CD4-positive, alpha-beta T cell treated with Interleukin-6 at 100 ng/mL for 8 hours (primary cell): ENCODE results near the gene PLCZ1.
"Not testable (repeated sequence)": the region's sequence is repeated elsewhere in the genome, so short reads cannot be mapped to it uniquely, and the experiment has no call there.

ENCODE experiments used
- DNase-seq: peaks from one replicate; pipeline ENCODE4 v3.0.0-alpha.2; 2020; ENCODE audit warnings: mixed read lengths, low spot score

PLCZ1 gene, protein sequence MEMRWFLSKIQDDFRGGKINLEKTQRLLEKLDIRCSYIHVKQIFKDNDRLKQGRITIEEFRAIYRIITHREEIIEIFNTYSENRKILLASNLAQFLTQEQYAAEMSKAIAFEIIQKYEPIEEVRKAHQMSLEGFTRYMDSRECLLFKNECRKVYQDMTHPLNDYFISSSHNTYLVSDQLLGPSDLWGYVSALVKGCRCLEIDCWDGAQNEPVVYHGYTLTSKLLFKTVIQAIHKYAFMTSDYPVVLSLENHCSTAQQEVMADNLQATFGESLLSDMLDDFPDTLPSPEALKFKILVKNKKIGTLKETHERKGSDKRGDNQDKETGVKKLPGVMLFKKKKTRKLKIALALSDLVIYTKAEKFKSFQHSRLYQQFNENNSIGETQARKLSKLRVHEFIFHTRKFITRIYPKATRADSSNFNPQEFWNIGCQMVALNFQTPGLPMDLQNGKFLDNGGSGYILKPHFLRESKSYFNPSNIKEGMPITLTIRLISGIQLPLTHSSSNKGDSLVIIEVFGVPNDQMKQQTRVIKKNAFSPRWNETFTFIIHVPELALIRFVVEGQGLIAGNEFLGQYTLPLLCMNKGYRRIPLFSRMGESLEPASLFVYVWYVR

DNA sequence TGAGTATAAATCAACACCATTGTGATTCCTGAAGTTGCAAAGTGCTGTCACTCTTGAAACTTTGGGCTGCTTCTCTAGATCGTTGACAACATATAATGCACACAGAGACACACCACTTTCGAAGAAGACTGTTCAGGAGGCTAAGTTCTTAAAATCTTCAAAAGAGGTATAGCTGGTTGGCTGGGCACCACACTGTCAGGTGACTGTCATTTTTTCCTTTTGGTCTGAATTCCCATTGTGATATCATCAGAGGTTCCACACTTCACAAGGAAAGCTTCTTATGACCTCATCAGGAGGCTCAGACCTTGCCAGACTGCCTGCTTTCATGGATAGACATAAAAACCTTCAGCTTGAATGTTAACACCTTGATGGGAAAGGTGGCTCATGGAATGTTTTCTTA, at the start of gene PLCZ1, which contains the start of gene CAPZA3:
Gene PLCZ1 (minus strand): TSS at position 194 of the 400 bp plus-strand sequence. CDS start 641 bp downstream, outside the sequence.
Gene CAPZA3 (plus strand): TSS at position 301 of the 400 bp plus-strand sequence. CDS start 150 bp downstream, outside the sequence.
- no peak for DNase-seq

GRCh38 chr12:18785465-18785864, 47.7 kb upstream of the PLCZ1 start:
- DNase-seq, result not testable (repeated sequence)

GRCh38 chr12:18782827-18783226, 45.0 kb upstream of the PLCZ1 start:
- no peak for DNase-seq

- DNase-seq, result not testable (repeated sequence)
These were observed 28.7 kb upstream of the PLCZ1 start for GRCh38 chr12:18766479-18766878.

GRCh38 chr12:18755341-18755740, 17.5 kb upstream of the PLCZ1 start:
- no peak for DNase-seq

- DNase-seq, result no peak
These were observed 16.4 kb upstream of the PLCZ1 start for GRCh38 chr12:18754124-18754707.

DNA sequence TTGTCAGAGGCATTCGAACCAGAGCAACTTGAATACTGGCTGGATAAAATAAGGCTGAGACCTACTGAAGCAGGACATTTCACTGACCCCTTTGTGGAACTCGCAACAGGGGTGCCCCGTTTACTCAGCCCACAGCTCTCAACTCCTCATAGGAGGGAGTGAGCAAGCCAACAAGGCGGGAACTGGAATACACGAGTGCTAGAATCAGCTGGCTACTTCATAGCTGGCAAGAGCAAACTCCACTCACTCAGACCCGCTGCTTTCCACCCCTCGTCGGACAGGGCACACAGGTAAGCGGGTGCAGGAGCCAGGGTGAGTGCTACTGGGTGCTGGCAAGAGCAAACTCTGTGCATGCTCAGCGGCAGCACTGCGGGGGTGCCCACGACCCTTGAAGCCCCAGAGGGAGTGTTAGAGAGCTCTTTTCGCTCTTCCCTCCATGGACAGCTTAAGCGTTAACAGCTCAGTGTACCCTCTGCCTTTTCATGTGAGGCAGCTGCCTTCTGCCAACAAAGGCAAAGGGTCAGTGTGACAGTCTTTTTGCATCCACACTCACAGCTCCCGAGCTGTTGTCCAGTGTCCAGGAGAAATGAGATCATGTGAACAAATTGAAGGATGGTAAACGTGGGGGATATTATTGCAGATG, 15.8 kb upstream of the PLCZ1 start:
- DNase-seq, result no peak

GRCh38 chr12:18752947-18753346, 15.1 kb upstream of the PLCZ1 start:
- DNase-seq, result no peak

- no peak for DNase-seq
These were observed 14.6 kb upstream of the PLCZ1 start for GRCh38 chr12:18752280-18752920.

DNA sequence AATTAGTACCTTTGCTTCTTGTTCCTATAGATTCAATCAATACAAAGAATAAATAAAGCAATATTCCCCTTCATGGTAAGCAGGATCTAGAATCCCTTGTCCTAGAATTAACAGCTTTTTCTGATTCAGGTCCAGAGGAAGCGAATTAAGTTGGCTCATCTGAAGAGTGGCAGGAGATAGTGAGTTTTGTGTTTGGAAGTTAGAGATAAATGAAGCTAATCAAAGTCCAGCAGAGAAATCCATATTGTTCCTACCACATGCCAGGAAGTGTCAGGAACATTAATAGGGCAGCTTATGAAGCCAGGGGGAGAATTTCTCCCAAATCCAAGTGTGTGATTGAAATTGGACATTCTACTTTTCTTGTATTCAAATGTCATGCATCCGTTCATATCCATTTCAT, 14.1 kb upstream of the PLCZ1 start:
- DNase-seq, result no peak

GRCh38 chr12:18750085-18750484, 12.3 kb upstream of the PLCZ1 start:
- no peak for DNase-seq

DNA sequence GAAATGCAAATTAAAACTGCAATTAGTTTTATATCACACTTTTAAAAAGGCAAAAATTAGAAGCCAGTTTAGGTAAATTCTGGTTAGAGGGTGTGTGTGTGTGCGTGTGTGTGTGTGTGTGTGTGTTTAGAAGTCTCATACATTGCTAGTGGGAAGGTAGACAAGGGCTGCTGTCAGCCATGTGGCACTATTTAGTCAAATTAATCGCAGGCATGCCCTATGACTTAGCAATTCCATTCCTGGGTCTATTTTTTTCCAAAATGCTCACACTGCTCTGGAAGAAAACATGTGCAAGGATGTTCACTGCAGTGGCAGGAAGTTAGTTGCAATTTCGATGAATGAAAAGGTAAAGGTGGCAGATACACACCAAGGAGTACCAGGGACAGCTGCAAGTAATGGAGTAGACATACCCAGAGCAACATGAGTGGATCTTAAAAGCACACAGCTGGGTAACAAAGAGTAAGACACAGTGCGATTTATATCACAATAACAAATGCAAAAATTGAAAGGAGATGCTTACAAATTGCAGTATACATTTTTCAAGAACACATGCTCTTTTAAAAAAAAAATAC, 11.7 kb upstream of the PLCZ1 start:
- no peak for DNase-seq

GRCh38 chr12:18747895-18748294, 10.1 kb upstream of the PLCZ1 start:
- DNase-seq, result no peak

GRCh38 chr12:18731156-18731555, 6.7 kb downstream of the PLCZ1 start:
- no peak for DNase-seq

DNA sequence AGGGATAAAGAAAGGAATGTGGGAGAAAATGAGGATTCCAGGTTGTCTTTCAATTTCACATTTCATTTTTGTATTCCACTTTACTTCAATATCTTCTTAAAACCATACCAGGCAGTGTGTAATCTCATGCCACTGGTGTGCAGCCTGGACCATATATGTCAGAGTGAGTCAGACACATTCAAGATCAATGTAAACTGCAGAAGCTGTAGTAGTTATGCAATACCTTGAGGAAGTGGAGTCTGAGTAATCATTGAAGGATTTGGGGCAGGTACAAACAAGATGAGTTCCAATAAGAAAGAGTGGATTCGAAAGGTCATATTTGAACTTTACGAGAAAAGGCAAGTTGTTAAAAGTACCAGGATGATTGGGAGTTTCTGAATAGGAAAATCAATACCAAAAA, 14.1 kb downstream of the PLCZ1 start:
- DNase-seq, result no peak

DNA sequence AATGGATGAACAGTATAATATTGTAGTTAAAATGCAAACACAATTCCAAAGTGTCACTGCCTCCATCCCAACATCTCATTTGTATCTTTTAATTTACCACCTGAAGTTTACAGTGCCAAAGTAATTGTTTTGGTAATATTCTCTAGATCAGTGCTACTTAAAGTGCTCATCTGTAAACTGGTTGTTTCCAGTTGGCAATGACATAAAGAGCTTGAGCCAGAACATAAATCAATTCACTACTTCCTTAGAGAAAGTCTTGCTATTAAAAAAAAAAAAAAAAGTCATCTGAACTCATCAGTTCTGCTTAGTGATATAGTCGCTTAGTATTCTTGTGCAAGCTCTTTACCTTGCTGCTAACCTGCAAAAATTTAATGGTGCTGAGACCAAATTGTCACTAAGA, 16.4 kb downstream of the PLCZ1 start:
- no peak for DNase-seq

DNA sequence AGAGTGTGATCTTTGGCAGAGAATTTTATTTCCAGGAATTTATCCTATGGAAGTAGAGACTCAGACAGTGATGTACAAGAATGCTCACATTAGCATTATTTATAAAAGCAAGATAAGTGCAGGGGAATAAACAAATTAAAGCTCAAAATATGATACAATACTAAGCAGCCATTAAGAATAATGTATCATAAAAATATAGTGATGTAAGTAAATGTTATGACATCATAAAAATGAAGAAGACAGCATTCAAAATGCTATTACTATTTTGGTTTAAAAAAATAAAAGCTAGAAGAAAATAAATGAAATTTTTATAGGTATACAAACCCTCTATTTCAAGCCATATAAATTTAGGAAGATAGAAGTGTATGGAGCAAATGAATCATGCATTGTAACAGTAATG, 17.1 kb downstream of the PLCZ1 start:
- DNase-seq, result no peak

DNA sequence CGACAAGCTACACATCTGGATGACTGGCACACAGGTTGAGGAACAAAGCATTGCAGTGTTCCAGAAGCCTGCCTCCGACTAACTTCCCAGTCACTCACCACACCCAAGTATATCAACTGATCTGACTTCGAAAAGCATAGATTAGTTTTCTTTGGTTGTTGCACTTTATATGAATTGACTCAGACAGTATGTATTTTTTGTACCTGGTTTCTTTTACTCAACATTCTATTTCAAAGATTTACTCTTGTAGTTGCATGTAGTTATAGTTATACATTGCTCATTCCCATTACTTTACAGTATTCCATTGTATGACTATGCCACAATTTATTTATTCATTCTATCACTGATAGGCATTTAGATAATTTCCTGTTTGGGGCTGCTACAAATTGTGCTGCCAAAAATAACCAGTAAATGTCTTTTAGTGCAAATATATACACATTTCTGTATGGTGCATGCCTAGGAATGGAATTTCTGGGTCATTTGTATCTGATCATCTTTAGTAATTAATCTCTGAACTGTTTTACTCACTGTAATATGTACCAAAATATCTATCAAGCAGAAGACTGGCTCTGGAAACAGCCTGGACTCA, 17.8 kb downstream of the PLCZ1 start:
- no peak for DNase-seq

- DNase-seq, result no peak
These were observed 19.4 kb downstream of the PLCZ1 start for GRCh38 chr12:18718462-18718861.

DNA sequence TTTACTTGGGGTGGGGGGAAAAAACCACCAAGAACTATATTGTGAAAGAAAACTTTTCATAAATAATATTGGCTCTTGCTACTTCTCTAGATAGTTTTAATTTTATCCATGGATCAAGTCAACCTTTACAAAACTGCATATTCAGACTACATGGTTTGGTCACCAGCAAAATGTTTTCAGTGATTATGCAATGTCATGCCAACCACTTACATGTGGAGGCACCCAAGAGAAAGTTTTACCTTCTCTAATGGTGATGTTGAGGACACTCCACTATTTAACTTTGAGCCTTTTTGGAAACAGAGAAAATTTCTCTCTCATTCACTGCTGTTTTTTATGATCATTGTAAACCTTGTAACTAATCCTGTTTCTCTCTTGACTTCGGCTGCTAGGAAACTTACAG, 21.6 kb downstream of the PLCZ1 start:
- no peak for DNase-seq

DNA sequence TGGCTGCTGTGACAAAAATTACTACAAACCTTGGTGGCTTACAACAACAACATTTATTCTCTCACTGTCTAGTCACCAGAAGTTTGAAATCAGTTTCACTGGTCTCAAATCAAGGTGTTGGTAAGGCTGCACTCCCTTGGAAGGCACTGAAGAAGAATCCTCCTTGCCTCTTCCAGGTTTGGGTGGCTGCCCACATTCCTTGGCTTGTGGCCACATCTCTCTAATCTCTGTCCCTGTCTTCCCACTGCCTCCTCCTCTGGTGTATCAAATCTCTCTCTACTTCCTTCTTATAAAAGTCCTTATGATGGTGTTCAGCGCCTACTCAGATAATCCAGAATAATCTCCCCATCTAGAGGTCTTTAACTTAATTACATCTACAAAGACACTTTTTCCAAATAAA, 31.0 kb downstream of the PLCZ1 start:
- DNase-seq, result no peak
